K562 (cell line): ENCODE measurements around the gene GAL3ST2. TPM values are rescaled to one million over a fixed set of nuclear protein-coding genes. Genes with fewer than 3 reads are reported as not detected.

Source experiments
- ATAC-seq: fragments of 200-7000 bp; cut with Tn5 transposase; 3 replicates; pipeline ENCODE4 v1.9.1; 2020; ENCODE audit warnings: moderate library complexity
- BruUV-seq: library from RNA; stranded (reverse); fragments of 400-500 nt; replicated peaks from 2 replicates; lab custom pipeline; 2021; lab: Mats Ljungman, UMichigan
- CTCF ChIA-PET: fragments of 300-600 bp; formaldehyde crosslinking; extraction: SDS; loops from one replicate; lab custom pipeline; 2021; ENCODE audit warnings: low intra/inter-chr PET ratio; lab: Yijun Ruan, JAX
- POLR2A ChIA-PET: fragments of 300-600, 350-650 bp; sonication (Branson Sonifier 250); formaldehyde crosslinking; extraction: SDS; loops from one replicate; lab custom pipeline; 2021; ENCODE audit warnings: antibody characterized with exemption, inconsistent platforms; lab: Yijun Ruan, JAX
- DNase-seq, 4 experiments: peaks; one replicate each; pipeline versions ENCODE4 v3.0.0 to v3.0.0-alpha.2; 2011 to 2018; ENCODE audit warnings: low spot score in 3 of 4, mixed read lengths in 3 of 4; ENCODE audit errors: extremely low read depth in 1 of 4
- FAIRE-seq: peaks from 2 replicates; lab custom pipeline; 2011; peaks lifted over from hg19 to GRCh38; lab: Jason Lieb, UNC
- H2AFZ ChIP-seq: 2 replicates; pipeline ENCODE4 v1.6.0; 2011; ENCODE audit warnings: low read depth, low read length, control low read depth, inconsistent platforms
- H3K27ac ChIP-seq: fragments of 200-600 bp; 3 replicates; pipeline ENCODE4 v1.8.0; 2011; ENCODE audit warnings: low read depth, mild to moderate bottlenecking, control low read depth, inconsistent platforms, low read length, moderate library complexity, mixed read lengths; ENCODE audit errors: extremely low read depth
- H3K27me3 ChIP-seq, 2 experiments: fragments of 300-600 bp in 1 of 2; 2 replicates in 1 of 2; 3 replicates in 1 of 2; pipeline versions ENCODE4 v1.6.0 to v1.8.0; 2011; ENCODE audit warnings: inconsistent platforms in 2 of 2, low read length in 2 of 2, mild to moderate bottlenecking in 1 of 2, mixed read lengths in 1 of 2, moderate library complexity in 1 of 2; ENCODE audit not compliant: control insufficient read depth in 2 of 2, insufficient read depth in 2 of 2
- H3K36me3 ChIP-seq: fragments of 300-600 bp; 3 replicates; pipeline ENCODE4 v1.8.0; 2011; ENCODE audit warnings: mild to moderate bottlenecking, low read length, inconsistent platforms; ENCODE audit not compliant: control insufficient read depth, insufficient read depth
- H3K4me1 ChIP-seq, 2 experiments: fragments of 200-600 bp in 1 of 2; replicated peaks in 1 of 2; 2 replicates in 1 of 2; 3 replicates in 1 of 2; pipeline versions ENCODE4 v1.5.1 to v1.8.0; 2011; ENCODE audit warnings: inconsistent platforms in 2 of 2, low read length in 2 of 2, mild to moderate bottlenecking in 1 of 2, mixed read lengths in 1 of 2, moderate library complexity in 1 of 2; ENCODE audit not compliant: control insufficient read depth in 2 of 2, insufficient read depth in 2 of 2
- H3K4me2 ChIP-seq: 2 replicates; pipeline ENCODE4 v1.6.1; 2011; ENCODE audit warnings: low read length, control low read depth, inconsistent platforms, mixed read lengths; ENCODE audit not compliant: insufficient read depth
- H3K4me3 ChIP-seq: fragments of 200-600 bp; sonication (generic), shearing (Covaris generic); 2 replicates; pipeline ENCODE4 v1.5.1; 2016; ENCODE audit warnings: control low read depth, inconsistent platforms
- H3K79me2 ChIP-seq: fragments of 200-600 bp; 3 replicates; pipeline ENCODE4 v1.8.0; 2011; ENCODE audit warnings: low read length, inconsistent platforms; ENCODE audit not compliant: control insufficient read depth, insufficient read depth
- H3K9ac ChIP-seq, 2 experiments: 2 replicates each; pipeline versions ENCODE4 v1.6.0 to v1.6.1; 2011; ENCODE audit warnings: low read depth in 2 of 2, low read length in 2 of 2, control low read depth in 1 of 2, inconsistent platforms in 1 of 2, mild to moderate bottlenecking in 1 of 2, mixed read lengths in 1 of 2; ENCODE audit not compliant: insufficient read depth in 1 of 2
- H3K9me1 ChIP-seq: one replicate; pipeline ENCODE4 v1.6.0; 2011; ENCODE audit warnings: inconsistent platforms, mild to moderate bottlenecking, low read length, moderate library complexity; ENCODE audit not compliant: control insufficient read depth, insufficient read depth
- H3K9me3 ChIP-seq: replicated peaks from 2 replicates; pipeline ENCODE4 v1.5.1; 2011; ENCODE audit warnings: low read depth, low read length, inconsistent platforms; ENCODE audit not compliant: control insufficient read depth, insufficient read depth
- H4K20me1 ChIP-seq: replicated peaks from 2 replicates; pipeline ENCODE4 v1.6.1; 2011; ENCODE audit warnings: low read length, inconsistent platforms, mixed read lengths; ENCODE audit not compliant: control insufficient read depth, insufficient read depth
- CSDE1 ChIP-seq, 2 experiments: fragments of 450-650 bp; IDR thresholded peaks; 2 replicates each; pipeline ENCODE4 v1.6.1; 2016; ENCODE audit warnings: mild to moderate bottlenecking in 1 of 2
- ESRRA ChIP-seq: fragments of 450-650 bp; IDR thresholded peaks from 2 replicates; pipeline ENCODE4 v1.6.1; 2014; ENCODE audit warnings: low read depth, mild to moderate bottlenecking, moderate library complexity, borderline replicate concordance
- HDAC8 ChIP-seq: fragments of 450-650 bp; IDR thresholded peaks from 2 replicates; pipeline ENCODE4 v1.6.1; 2016; ENCODE audit warnings: mild to moderate bottlenecking, missing genetic modification characterization, moderate library complexity, missing compliant biosample characterization
- JUNB ChIP-seq: fragments of 450-650 bp; formaldehyde crosslinking; conservative IDR thresholded peaks from 2 replicates; pipeline ENCODE4 v1.4.0; 2020; ENCODE audit warnings: mild to moderate bottlenecking
- MCM3 ChIP-seq: fragments of 450-650 bp; IDR thresholded peaks from 2 replicates; pipeline ENCODE4 v1.6.1; 2016
- SMC3 ChIP-seq: conservative IDR thresholded peaks from 2 replicates; pipeline ENCODE4 v1.6.1; 2011; ENCODE audit warnings: low read depth, low read length, improper control_type of control experiment; ENCODE audit not compliant: insufficient read depth
- TBP ChIP-seq: optimal IDR thresholded peaks from 2 replicates; pipeline ENCODE3; 2011; ENCODE audit warnings: low read depth, low read length, improper control_type of control experiment
- ZNF124 ChIP-seq: sonication (generic); formaldehyde crosslinking; IDR thresholded peaks from 2 replicates; pipeline ENCODE4 v1.8.1; 2022; ENCODE audit warnings: missing genetic modification reagents
- ZNF507 ChIP-seq: conservative IDR thresholded peaks from 2 replicates; pipeline ENCODE4 v1.6.1; 2017; ENCODE audit warnings: missing genetic modification characterization, missing compliant biosample characterization
- ZNF57 ChIP-seq: fragments of 450-650 bp; formaldehyde crosslinking; IDR thresholded peaks from 2 replicates; pipeline ENCODE4 v1.4.0; 2020; ENCODE audit warnings: mild to moderate bottlenecking, moderate library complexity
- ZNF75A ChIP-seq: fragments of 450-650 bp; formaldehyde crosslinking; IDR thresholded peaks from 2 replicates; pipeline ENCODE4 v1.4.0; 2020; ENCODE audit warnings: mild to moderate bottlenecking
- WGBS: fragments of 100-300 bp; shearing (Covaris generic); methylation state at CpG from one replicate; pipeline ENCODE4 v1.1.6; 2016; ENCODE audit warnings: low coverage, mixed read lengths; ENCODE audit not compliant: insufficient coverage; ENCODE audit errors: missing lambda C conversion rate; 5-methylcytosine and 5-hydroxymethylcytosine counted together
- in situ Hi-C: fragments of 300-500 bp; cut with MboI; formaldehyde crosslinking; loops from 4 replicates; pipeline ENCODE4 v1.15.0; 2018; ENCODE audit warnings: inconsistent platforms, mixed read lengths
- intact Hi-C: fragments of 100-400 bp; cut with micrococcal nuclease; formaldehyde crosslinking; loops from 2 replicates; pipeline ENCODE4 v1.14.2; 2022
- polyA plus RNA-seq, 8 experiments: library from polyadenylated mRNA; depleted of rRNA in 4 of 8; stranded (reverse) in 5 of 8; unstranded in 3 of 8; fragments of >200 nt; fragmentation: Nextera tagmentation in 2 of 8; fragmentation: Illumina TruSeq in 1 of 8; extraction: Ambion mirVana in 2 of 8; extraction: Trizol in 1 of 8; gene quantifications; 2 replicates each; pipeline versions ENCODE4 v1.2.1 to v1.2.3, GENCODE V29; 2011 to 2014; ENCODE audit warnings: inconsistent platforms in 1 of 8, missing spikeins in 1 of 8
- total RNA-seq, 7 experiments: library from RNA; depleted of rRNA in 6 of 7; stranded (reverse); fragments of >200 nt in 6 of 7; fragmentation: Illumina TruSeq in 2 of 7; extraction: Trizol in 2 of 7; gene quantifications; 2 replicates each; pipeline versions ENCODE4 v1.2.1 to v1.2.3, GENCODE V29; 2011 to 2021; ENCODE audit warnings: low replicate concordance in 1 of 7

The GAL3ST2 gene
- total and polyA plus RNA-seq, 9 of the 15 experiments (the other 6 are each of a cell fraction or from before 2014, with no cell fraction given) = 0.42 TPM; not detected in 8

- whole genome bisulfite sequencing = 79% methylated on average over 6 of the region's 6 CpGs
- Histone ChIP-seq H3K4me3 (no peak overlapping the region), H3K79me2 (peaks cover 4% of the 10 kb centered on the region), H3K9ac (no peak overlapping the region), H4K20me1 (0 out of 2 replicates have a peak, but pooled peaks cover 3% of the 10 kb centered on the region), H2AFZ (no peak overlapping the region), H3K36me3 (peaks cover 2% of the 10 kb centered on the region; the same call in 1 of the 3 replicates), H3K4me1 (peaks cover 4 to 27% of the 10 kb centered on the region in 2 experiments; a peak in 3 of 5 replicates), H3K4me2 (no peak overlapping the region), H3K9me1 (no peaks in the 10 kb centered on the region), H3K27me3 (no peaks in the 10 kb centered on the region), H3K27ac (no peak overlapping the region), H3K9me3 (no peaks in the 10 kb centered on the region)
- DNase-seq (no peak), ATAC-seq (no peak), FAIRE-seq (no peak)
- intact Hi-C loops (loop anchor here (5.0 kb wide), 2 partner anchors 43 to 152 kb away; partner anchors contain the start of gene DTYMK), in situ Hi-C loops (loop anchor here (5.0 kb wide), 1 partner anchor 147 kb away; no protein-coding TSS in a partner anchor)
- ChIA-PET POLR2A (no interaction called here), CTCF (no interaction called here)
- no TSS peak for BruUV-seq
- TF ChIP-seq SMC3 (no peak), TBP (no peak), ZNF124 (CRISPR knock-in tag) (no peak), ZNF75A (CRISPR knock-in tag) (no peak), CSDE1 (IDR thresholded peaks at IDR 0.05) (no peak), JUNB (CRISPR knock-in tag) (no peak), ZNF507 (tag) (no peak), MCM3 (no peak), HDAC8 (no peak), ESRRA (no peak), ZNF57 (no peak)
These were observed 46.8 kb upstream of the GAL3ST2 start for GRCh38 chr2:241729868-241730267.
